Articular chondrocyte of knee joint (primary cell): ENCODE data around the gene FZD8. TPM values are rescaled to one million over a fixed set of nuclear protein-coding genes. Genes with fewer than 3 reads are reported as not detected.

Experiments used
- total RNA-seq: library from RNA; depleted of rRNA; stranded (reverse); fragments of >200 nt; gene quantifications from 2 replicates; pipeline ENCODE4 v1.2.3, GENCODE V29; 2012

FZD8 gene
- 23.4 and 31.1 TPM in 2 replicates for total RNA-seq

DNA sequence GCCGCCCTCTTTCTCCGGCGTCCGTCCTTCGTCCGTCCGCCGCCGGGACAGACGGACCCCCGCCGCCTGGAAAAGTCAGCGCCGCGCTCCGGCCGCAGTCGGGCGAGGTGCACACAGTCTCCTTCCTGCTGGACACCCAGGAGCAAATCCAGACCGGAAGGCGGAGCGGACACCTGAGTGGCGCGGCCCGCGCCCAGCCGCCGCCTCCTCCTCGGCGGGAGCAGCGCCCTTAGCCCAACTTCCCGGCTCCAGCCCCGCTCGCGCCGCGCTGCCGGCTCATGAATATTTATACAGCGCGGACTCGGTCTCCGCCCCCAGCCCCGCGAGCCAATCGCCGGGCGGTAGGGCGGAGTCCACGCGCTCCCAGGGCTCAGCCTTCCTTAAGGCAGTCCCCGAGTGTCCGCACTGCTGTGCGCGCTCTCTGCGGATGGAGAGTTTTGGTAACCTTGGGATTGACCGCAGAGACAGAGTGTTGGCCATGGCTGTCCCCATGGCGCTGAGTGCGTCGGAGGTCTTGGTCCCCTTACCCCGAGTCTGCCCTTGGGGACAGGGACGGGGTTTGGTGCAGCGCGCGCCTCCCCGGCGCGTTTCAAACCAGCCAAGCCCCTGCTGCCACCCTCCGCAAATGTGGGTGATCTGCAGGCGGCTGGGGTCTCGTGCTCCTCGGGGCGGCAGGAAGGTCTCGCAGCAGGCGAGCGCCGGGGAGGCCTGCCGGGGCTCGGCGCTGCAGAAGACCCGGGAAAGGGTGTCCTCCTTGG, at the start of gene FZD8:
FZD8 (minus strand) TSS at position 262 of the 758 bp plus-strand sequence. CDS start 867 bp downstream, outside the sequence.

DNA sequence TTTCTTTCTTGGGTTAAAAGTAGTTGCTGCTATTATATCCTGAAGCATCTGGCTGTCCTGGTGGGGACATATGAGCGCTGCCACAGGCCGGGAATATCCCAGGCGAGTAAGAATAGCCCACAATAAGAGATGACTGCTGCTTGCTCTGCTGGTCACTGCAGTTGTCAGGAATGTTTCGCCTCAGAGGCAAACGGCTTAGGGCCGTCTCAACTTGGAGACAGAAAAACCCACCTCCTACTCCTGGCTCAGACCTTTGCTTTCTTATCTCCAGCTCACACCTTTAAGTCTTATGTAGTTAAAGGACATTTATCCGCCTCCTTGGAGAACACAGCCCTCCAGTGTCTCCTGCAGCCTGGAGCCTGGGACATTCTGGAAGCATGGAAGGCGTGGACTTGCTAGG, 36.9 kb downstream of the FZD8 start, which contains the start of gene GJD4:
GJD4 (plus strand) TSS at position 151 of the 400 bp plus-strand sequence; CDS start at position 378, 227 bp downstream.

Other genes starting within 250 kb of the FZD8 start
- gene GJD4, start 37.0 kb downstream of the FZD8 start, total RNA-seq: 0.22 TPM in 1 of 2 replicates, not detected in the other